NCI-H774 (cell line): Measurements from ENCODE around the gene SRGN.
"Not testable (repeated sequence)": the region's sequence is repeated elsewhere in the genome, so short reads cannot be mapped to it uniquely, and the experiment has no call there.

Experiments used
- DNase-seq: peaks from one replicate; lab custom pipeline; 2025; lab: John Stamatoyannopoulos, UW

Gene SRGN

GRCh38 chr10:69141304-69141703, 53.4 kb downstream of the SRGN start:
- DNase-seq = no peak

- not testable (repeated sequence) for DNase-seq
These were observed 54.2 kb downstream of the SRGN start for GRCh38 chr10:69142074-69142473.

GRCh38 chr10:69142983-69143382, 55.1 kb downstream of the SRGN start:
- DNase-seq = no peak

- no peak for DNase-seq
These were observed 57.4 kb downstream of the SRGN start for GRCh38 chr10:69145329-69145728.

- DNase-seq = no peak
These were observed 58.0 kb downstream of the SRGN start for GRCh38 chr10:69145864-69146263.

- DNase-seq = no peak
These were observed 58.9 kb downstream of the SRGN start for GRCh38 chr10:69146759-69147158.

GRCh38 chr10:69151984-69152383, 64.1 kb downstream of the SRGN start:
- no peak for DNase-seq

GRCh38 chr10:69153227-69153626, 65.3 kb downstream of the SRGN start:
- no peak for DNase-seq
